ENCODE measurements around the gene KRTAP5-9.
"Not testable (repeated sequence)": the region's sequence is repeated elsewhere in the genome, so short reads cannot be mapped to it uniquely, and the experiment has no call there.

KRTAP5-9 gene

GRCh38 chr11:71563406-71563805 is 15.2 kb downstream of the KRTAP5-9 start:
- peak; percentile 53 for TF ChIP-seq CTCF (IDR thresholded peaks at IDR 0.05; ENCODE audit: low read depth, low read length)
- peak; percentile 48 to 80 for DNase-seq (ENCODE audit: low read depth in 2 of 2)
- H3K4me3 ChIP-seq (replicated peaks in 1 of 2; ENCODE audit: low read depth in 2 of 2, low read length in 2 of 2): no peak overlapping the region

- no peak for TF ChIP-seq CTCF (IDR thresholded peaks at IDR 0.05; ENCODE audit: low read depth, low read length)
- DNase-seq (ENCODE audit: low read depth in 2 of 2): no peak
- no peak overlapping the region for H3K4me3 ChIP-seq (replicated peaks in 1 of 2; ENCODE audit: low read depth in 2 of 2, low read length in 2 of 2)
Observed at GRCh38 chr11:71564430-71564829, 16.2 kb downstream of the KRTAP5-9 start.

- no peak for DNase-seq (ENCODE audit: low read depth in 2 of 2)
- no peak for TF ChIP-seq CTCF (IDR thresholded peaks at IDR 0.05; ENCODE audit: low read depth, low read length)
- no peak within 1 kb of the TSS for H3K4me3 ChIP-seq (replicated peaks in 1 of 2; ENCODE audit: low read depth in 2 of 2, low read length in 2 of 2)
Observed at GRCh38 chr11:71565263-71565662, 17.0 kb downstream of the KRTAP5-9 start, which contains the start of gene KRTAP5-10. Gene KRTAP5-10, plus strand, starts transcription at chr11:71565563. Its CDS starts 25 bp downstream, at chr11:71565588.

- TF ChIP-seq CTCF (IDR thresholded peaks at IDR 0.05; ENCODE audit: low read depth, low read length): no peak
- no peak for DNase-seq (ENCODE audit: low read depth in 2 of 2)
Observed at GRCh38 chr11:71566081-71566620, 17.9 kb downstream of the KRTAP5-9 start.

GRCh38 chr11:71566626-71567599 is 18.7 kb downstream of the KRTAP5-9 start:
- not testable (repeated sequence) for H3K4me3 ChIP-seq (replicated peaks in 1 of 2; ENCODE audit: low read depth in 2 of 2, low read length in 2 of 2); DNase-seq (ENCODE audit: low read depth in 2 of 2)

More at GRCh38 chr11:71566081-71566620, 17.9 kb downstream of the KRTAP5-9 start:
- no peak overlapping the region for H3K4me3 ChIP-seq (replicated peaks in 1 of 2; ENCODE audit: low read depth in 2 of 2, low read length in 2 of 2)

GRCh38 chr11:71567633-71568032 is 19.4 kb downstream of the KRTAP5-9 start:
- DNase-seq (ENCODE audit: low read depth in 2 of 2); H3K4me3 ChIP-seq (replicated peaks in 1 of 2; ENCODE audit: low read depth in 2 of 2, low read length in 2 of 2): not testable (repeated sequence)

GRCh38 chr11:71568704-71569349 is 20.6 kb downstream of the KRTAP5-9 start:
- TF ChIP-seq CTCF (IDR thresholded peaks at IDR 0.05; ENCODE audit: low read depth, low read length): no peak
- peak; percentile 21 to 29 for DNase-seq (ENCODE audit: low read depth in 2 of 2)
- no peak overlapping the region for H3K4me3 ChIP-seq (replicated peaks in 1 of 2; ENCODE audit: low read depth in 2 of 2, low read length in 2 of 2)

- H3K4me3 ChIP-seq (replicated peaks in 1 of 2; ENCODE audit: low read depth in 2 of 2, low read length in 2 of 2): not testable (repeated sequence)
Observed at GRCh38 chr11:71571101-71571850, 23.1 kb downstream of the KRTAP5-9 start.

More at GRCh38 chr11:71571101-71571850, 23.1 kb downstream of the KRTAP5-9 start:
- DNase-seq (ENCODE audit: low read depth in 2 of 2): not testable (repeated sequence)
